ENCODE data around the gene GLRA2. TPM values are rescaled to one million over a fixed set of nuclear protein-coding genes. Genes with fewer than 3 reads are reported as not detected.

GLRA2 gene
- total RNA-seq (2014; rRNA removed; shearing (Covaris generic); ENCODE audit: low replicate concordance): 1.1 and 1.3 TPM in 2 replicates

DNA sequence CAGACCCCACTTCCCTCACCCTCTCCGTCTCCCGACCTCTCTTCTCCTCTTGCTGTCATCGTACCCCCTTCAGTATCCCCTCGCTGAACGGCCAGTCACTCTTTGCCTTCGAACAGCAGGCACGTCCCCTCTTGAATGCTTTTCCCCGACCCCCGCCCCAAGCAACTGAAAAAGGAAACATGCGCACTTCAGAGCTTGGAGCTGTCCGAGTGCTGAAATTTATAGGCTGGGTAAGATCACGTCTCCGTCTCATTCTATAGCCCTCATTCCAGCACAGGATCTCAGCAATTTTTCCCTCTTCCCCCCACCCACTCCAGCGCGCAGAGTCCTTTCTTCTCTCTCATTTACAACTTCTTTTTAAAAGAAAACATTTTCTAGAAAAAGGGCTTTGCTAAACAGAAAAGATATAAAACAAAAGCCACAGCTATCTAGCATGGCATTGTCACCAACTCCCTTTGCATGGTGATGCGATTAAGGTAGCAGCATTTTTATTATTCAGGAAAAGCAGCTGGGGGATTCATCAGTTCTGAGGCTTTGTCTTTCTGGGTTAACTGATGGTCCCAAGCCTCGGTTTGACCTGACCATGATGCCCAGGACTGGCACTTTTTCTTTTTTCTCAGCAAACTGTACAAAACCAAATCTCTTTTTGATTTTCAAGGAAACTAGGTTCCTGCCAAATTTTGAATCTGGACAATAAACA is at the start of gene GLRA2:
GLRA2 (plus strand) TSS at position 247 of the 700 bp plus-strand sequence. CDS start 522 bp downstream, outside the sequence.
- in situ Hi-C loops (cut with HindIII; ENCODE audit: low pct_unique_long_range_greater_than_20kb, low sequenced_read_pairs): no loop called here
- DNase-seq (ENCODE audit: low read depth): peak; percentile 28

GRCh38 chrX:14489437-14489836 is 39.9 kb upstream of the GLRA2 start:
- in situ Hi-C loops (cut with HindIII; ENCODE audit: low pct_unique_long_range_greater_than_20kb, low sequenced_read_pairs): no loop called here

DNA sequence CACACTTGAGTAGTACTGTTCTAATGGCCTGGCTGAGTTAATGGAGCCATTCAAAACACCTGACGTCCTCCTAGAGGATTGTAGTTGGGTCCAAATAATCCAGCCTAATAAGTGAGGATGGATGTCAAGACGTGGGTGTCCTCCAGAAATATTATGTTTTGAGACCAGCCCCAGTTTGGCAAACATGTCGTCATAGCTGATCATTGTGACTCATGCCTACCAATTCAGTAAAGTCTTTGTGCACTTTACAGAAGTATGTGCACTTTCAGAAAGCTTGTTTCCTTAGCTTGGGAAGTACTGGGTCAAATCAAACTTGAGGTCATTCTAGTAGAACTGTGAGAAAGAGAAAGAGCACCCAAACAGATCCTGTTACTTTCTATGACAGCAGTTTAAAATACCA is 37.6 kb upstream of the GLRA2 start:
- in situ Hi-C loops (cut with HindIII; ENCODE audit: low pct_unique_long_range_greater_than_20kb, low sequenced_read_pairs): no loop called here
- DNase-seq (ENCODE audit: low read depth): peak; percentile 85

More at GRCh38 chrX:14489437-14489836, 39.9 kb upstream of the GLRA2 start:
- peak; percentile 85 for DNase-seq (ENCODE audit: low read depth)

DNA sequence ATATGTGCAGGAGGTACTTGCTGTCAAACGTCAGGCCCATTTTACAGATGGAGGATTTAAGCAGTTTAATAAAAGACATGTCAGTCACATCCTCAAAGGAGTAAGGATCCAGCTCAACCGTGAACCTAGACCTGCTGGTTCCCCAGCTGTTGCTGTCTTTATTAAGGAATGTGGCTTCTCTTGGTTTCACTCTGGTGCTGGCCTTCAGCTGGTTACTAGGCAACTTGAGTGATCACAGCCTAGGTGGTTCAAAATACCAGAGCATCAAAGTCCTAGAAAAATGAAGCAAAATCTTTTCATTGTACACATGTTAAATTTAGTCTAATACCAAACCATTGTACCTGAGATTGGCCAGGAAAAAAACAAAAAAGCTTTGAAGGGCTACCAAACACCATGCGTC is 32.7 kb upstream of the GLRA2 start:
- DNase-seq (ENCODE audit: low read depth): no peak
- in situ Hi-C loops (cut with HindIII; ENCODE audit: low pct_unique_long_range_greater_than_20kb, low sequenced_read_pairs): no loop called here

- in situ Hi-C loops (cut with HindIII; ENCODE audit: low pct_unique_long_range_greater_than_20kb, low sequenced_read_pairs): no loop called here
- peak; percentile 3 for DNase-seq (ENCODE audit: low read depth)
Measured at GRCh38 chrX:14497184-14497666, 32.1 kb upstream of the GLRA2 start.

- in situ Hi-C loops (cut with HindIII; ENCODE audit: low pct_unique_long_range_greater_than_20kb, low sequenced_read_pairs): no loop called here
Measured at GRCh38 chrX:14501327-14501726, 28.0 kb upstream of the GLRA2 start.

DNA sequence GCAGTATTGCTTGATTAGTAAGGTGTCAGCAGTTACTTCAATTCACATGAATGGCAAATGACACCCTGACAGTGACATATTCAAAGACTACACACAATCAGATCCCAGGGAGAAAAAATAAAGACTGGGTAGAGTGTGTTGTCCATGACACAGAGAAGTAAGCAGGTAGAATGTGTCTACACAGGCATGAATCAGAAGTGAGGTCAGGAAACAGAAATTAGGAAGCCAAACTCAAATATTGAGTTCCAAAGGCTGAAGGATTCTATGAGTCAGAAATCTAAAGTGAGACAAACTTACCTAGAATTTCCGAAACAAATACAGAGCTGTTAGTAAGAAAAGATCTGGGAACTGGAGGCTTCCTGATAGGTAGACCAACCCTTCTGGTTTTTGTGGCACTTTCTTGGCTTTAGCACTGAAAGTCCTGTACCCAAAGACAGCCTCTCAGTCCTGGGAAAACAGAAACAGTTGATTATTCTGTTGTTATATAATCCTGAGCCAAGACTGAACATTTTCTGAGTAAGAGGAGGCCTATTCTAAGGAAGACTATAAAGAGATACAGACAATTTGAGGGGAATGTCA is 24.3 kb upstream of the GLRA2 start:
- in situ Hi-C loops (cut with HindIII; ENCODE audit: low pct_unique_long_range_greater_than_20kb, low sequenced_read_pairs): no loop called here
- DNase-seq (ENCODE audit: low read depth): no peak

More at GRCh38 chrX:14501327-14501726, 28.0 kb upstream of the GLRA2 start:
- DNase-seq (ENCODE audit: low read depth): no peak

DNA sequence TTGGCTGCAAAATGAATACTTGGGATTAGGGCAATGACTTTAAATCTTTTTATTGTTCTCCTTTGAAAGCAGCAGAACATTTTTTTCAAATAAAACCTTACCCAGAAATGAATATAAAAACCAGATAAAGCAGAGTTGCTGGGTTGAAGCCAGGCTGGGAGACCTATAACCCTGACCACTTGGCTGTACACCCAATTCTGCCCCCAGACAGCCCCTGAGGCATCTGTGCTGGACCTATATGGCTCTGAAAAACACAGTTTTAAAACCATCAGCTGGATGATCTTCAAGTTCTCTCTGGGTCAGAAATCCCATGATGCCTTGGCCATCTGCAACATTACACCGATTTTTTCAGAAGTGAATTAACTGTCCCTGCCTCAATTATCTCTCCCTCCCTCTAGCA is 23.7 kb upstream of the GLRA2 start:
- in situ Hi-C loops (cut with HindIII; ENCODE audit: low pct_unique_long_range_greater_than_20kb, low sequenced_read_pairs): no loop called here
- DNase-seq (ENCODE audit: low read depth): no peak

DNA sequence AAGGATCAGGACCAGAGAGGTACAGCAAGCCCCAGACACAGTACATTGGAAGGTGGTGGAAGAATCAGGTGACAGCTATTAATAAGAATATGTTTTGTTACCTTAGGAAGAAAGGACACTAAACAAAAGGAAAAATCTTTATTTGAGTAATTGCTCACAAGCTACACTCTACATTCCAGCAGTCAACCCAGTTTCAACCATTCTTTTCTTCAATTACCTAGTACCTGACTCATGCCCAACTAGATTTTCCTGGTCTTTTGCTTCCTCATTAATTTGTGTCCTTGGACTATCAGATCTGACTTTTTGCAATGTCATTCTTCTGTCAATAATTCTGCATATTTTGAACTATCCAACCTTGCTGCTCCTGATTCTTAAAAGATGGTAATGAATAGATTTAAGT is 22.5 kb upstream of the GLRA2 start:
- in situ Hi-C loops (cut with HindIII; ENCODE audit: low pct_unique_long_range_greater_than_20kb, low sequenced_read_pairs): no loop called here
- DNase-seq (ENCODE audit: low read depth): no peak

GRCh38 chrX:14508025-14508690 is 21.2 kb upstream of the GLRA2 start:
- DNase-seq (ENCODE audit: low read depth): peak; percentile 14
- in situ Hi-C loops (cut with HindIII; ENCODE audit: low pct_unique_long_range_greater_than_20kb, low sequenced_read_pairs): no loop called here

DNA sequence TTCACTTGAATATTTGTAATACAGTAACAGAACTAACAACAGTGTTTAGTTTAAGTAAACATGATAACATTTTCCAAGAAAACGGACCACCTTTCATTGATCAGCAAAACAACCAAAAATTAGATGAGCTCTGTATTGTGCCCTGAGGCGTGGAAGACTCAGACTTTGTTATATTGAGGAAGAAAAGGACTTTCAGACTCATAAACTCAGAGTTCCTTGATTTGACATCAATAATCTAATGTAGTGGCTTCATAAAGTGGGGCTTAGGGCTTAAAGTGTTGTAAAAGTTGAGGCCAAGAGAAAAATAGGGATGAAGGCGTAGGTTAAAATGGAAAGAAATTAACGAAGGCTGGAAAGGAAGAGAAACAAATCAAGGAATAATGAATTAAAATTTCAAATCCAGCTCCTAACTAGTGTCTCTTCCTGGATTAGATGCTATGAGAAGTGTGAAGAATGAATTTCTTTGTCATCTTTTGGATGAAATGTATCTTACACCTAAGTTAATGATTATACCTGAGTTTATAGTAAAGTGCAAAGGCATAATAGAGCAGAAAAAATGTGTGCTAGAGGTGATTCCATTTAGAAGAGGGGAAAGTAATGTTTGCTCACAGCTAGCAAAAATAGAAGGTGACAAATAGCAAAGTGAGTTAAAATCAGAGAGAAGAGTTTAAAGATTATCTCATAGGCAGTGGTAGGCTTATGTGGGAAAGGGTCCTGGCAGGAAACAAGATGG is 19.8 kb upstream of the GLRA2 start:
- in situ Hi-C loops (cut with HindIII; ENCODE audit: low pct_unique_long_range_greater_than_20kb, low sequenced_read_pairs): no loop called here
- no peak for DNase-seq (ENCODE audit: low read depth)

- peak; percentile 62 for DNase-seq (ENCODE audit: low read depth)
- in situ Hi-C loops (cut with HindIII; ENCODE audit: low pct_unique_long_range_greater_than_20kb, low sequenced_read_pairs): no loop called here
Measured at GRCh38 chrX:14528629-14529289, 577 bp upstream of the GLRA2 start.

- in situ Hi-C loops (cut with HindIII; ENCODE audit: low pct_unique_long_range_greater_than_20kb, low sequenced_read_pairs): no loop called here
- no peak for DNase-seq (ENCODE audit: low read depth)
Measured at GRCh38 chrX:14533867-14534266, 4.5 kb downstream of the GLRA2 start.

- in situ Hi-C loops (cut with HindIII; ENCODE audit: low pct_unique_long_range_greater_than_20kb, low sequenced_read_pairs): no loop called here
- DNase-seq (ENCODE audit: low read depth): no peak
Measured at GRCh38 chrX:14546190-14546589, 16.9 kb downstream of the GLRA2 start.

- in situ Hi-C loops (cut with HindIII; ENCODE audit: low pct_unique_long_range_greater_than_20kb, low sequenced_read_pairs): no loop called here
Measured at GRCh38 chrX:14554131-14554715, 24.9 kb downstream of the GLRA2 start.

GRCh38 chrX:14564058-14564457 is 34.7 kb downstream of the GLRA2 start:
- DNase-seq (ENCODE audit: low read depth): no peak
- in situ Hi-C loops (cut with HindIII; ENCODE audit: low pct_unique_long_range_greater_than_20kb, low sequenced_read_pairs): no loop called here

More at GRCh38 chrX:14554131-14554715, 24.9 kb downstream of the GLRA2 start:
- DNase-seq (ENCODE audit: low read depth): no peak

- no peak for DNase-seq (ENCODE audit: low read depth)
- in situ Hi-C loops (cut with HindIII; ENCODE audit: low pct_unique_long_range_greater_than_20kb, low sequenced_read_pairs): no loop called here
Measured at GRCh38 chrX:14573161-14573560, 43.8 kb downstream of the GLRA2 start.

GRCh38 chrX:14581081-14581480 is 51.7 kb downstream of the GLRA2 start:
- in situ Hi-C loops (cut with HindIII; ENCODE audit: low pct_unique_long_range_greater_than_20kb, low sequenced_read_pairs): no loop called here
- no peak for DNase-seq (ENCODE audit: low read depth)
